Activated CD8-positive, alpha-beta memory T cell treated with anti-CD3 and anti-CD28 coated beads for 24 hours (primary cell): ENCODE results near the gene LRRTM1.

Experiments used
- DNase-seq: peaks from one replicate; pipeline ENCODE4 v3.0.0-alpha.2; 2020

Gene LRRTM1

GRCh38 chr2:80302001-80302313 is 2.6 kb downstream of the LRRTM1 start:
- no peak for DNase-seq

GRCh38 chr2:80300954-80301353 is 3.6 kb downstream of the LRRTM1 start:
- DNase-seq: no peak

GRCh38 chr2:80300346-80300745 is 4.2 kb downstream of the LRRTM1 start:
- DNase-seq: no peak

- DNase-seq: no peak
These were observed 4.9 kb downstream of the LRRTM1 start for GRCh38 chr2:80299661-80300060.

GRCh38 chr2:80298954-80299353 is 5.6 kb downstream of the LRRTM1 start:
- no peak for DNase-seq

GRCh38 chr2:80293039-80293438 is 11.5 kb downstream of the LRRTM1 start:
- no peak for DNase-seq

GRCh38 chr2:80292474-80292873 is 12.1 kb downstream of the LRRTM1 start:
- DNase-seq: no peak

- DNase-seq: no peak
These were observed 12.9 kb downstream of the LRRTM1 start for GRCh38 chr2:80291656-80292055.

- no peak for DNase-seq
These were observed 16.0 kb downstream of the LRRTM1 start for GRCh38 chr2:80288576-80288975.

GRCh38 chr2:80281049-80281448 is 23.5 kb downstream of the LRRTM1 start:
- no peak for DNase-seq

GRCh38 chr2:80280598-80280997 is 24.0 kb downstream of the LRRTM1 start:
- DNase-seq: no peak

GRCh38 chr2:80269806-80270205 is 34.7 kb downstream of the LRRTM1 start:
- no peak for DNase-seq

GRCh38 chr2:80266231-80266630 is 38.3 kb downstream of the LRRTM1 start:
- no peak for DNase-seq

- DNase-seq: no peak
These were observed 45.3 kb downstream of the LRRTM1 start for GRCh38 chr2:80259292-80259691.

GRCh38 chr2:80258793-80259192 is 45.8 kb downstream of the LRRTM1 start:
- DNase-seq: no peak

GRCh38 chr2:80258341-80258740 is 46.2 kb downstream of the LRRTM1 start:
- no peak for DNase-seq

GRCh38 chr2:80257450-80257849 is 47.1 kb downstream of the LRRTM1 start:
- DNase-seq: no peak

- no peak for DNase-seq
These were observed 47.8 kb downstream of the LRRTM1 start for GRCh38 chr2:80256782-80257167.

- DNase-seq: no peak
These were observed 48.4 kb downstream of the LRRTM1 start for GRCh38 chr2:80255918-80256781.

- DNase-seq: no peak
These were observed 52.1 kb downstream of the LRRTM1 start for GRCh38 chr2:80252294-80252986.
